Activated naive CD8-positive, alpha-beta T cell treated with anti-CD3 and anti-CD28 coated beads, Interleukin-2, amount 50 U/mL, for 16 hours (primary cell): ENCODE data around the gene CHSY1.
"Not testable (repeated sequence)": the region's sequence is repeated elsewhere in the genome, so short reads cannot be mapped to it uniquely, and the experiment has no call there.

Experiments
- DNase-seq: peaks from one replicate; pipeline ENCODE4 v3.0.0-alpha.2; 2020; ENCODE audit warnings: low read depth, low spot score

Gene CHSY1

DNA sequence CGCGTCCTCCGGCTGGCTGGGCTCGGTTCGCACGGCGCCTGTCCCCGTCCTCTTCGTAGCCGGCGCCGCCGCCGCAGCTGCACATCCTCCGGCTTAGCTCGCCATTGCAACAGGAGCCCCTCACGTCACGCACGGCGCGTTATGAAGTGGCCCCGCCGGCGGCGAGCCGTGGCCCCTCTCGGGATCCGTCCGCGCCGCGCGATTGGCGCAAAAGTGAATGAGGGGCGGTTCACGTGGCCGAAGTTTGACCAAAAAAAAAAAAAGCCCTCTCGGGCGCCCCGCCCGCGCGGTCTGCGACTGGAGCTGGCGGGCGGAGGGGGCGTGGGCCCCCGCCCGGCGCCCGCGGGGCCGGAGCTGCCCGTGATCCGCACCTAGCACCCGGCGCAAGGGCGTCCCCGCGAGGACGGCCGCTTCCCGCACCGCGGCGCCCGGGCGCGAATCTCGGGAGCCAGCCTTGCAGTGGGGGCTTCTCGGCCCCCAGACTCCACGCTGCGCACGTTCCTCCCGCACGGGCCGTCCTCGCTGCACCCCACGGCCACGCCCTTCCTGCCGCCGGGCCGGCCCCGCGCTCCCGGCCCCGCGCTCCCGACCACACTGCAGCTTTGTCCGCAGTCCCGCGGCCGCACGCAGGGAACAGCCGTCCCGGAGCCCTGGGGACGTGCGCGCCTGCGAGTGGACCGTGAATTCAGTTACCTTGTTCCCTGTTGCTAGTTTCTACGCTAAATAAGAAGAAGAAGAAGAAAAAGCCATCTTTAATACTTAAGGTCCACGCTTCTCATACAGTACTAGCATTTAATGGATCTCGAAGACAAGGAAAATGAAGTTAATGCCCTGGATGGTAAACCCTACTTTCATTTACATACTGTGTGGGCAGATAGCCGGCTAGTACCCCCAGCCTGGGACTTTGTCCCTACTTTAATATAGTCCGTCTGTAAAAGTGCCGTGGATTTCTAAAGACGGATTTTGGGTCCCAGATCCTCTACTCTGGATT is at the start of gene CHSY1:
Gene CHSY1 (minus strand): TSS at position 219 of the 991 bp plus-strand sequence. CDS start 592 bp downstream, outside the sequence.
- DNase-seq = peak; percentile 61

DNA sequence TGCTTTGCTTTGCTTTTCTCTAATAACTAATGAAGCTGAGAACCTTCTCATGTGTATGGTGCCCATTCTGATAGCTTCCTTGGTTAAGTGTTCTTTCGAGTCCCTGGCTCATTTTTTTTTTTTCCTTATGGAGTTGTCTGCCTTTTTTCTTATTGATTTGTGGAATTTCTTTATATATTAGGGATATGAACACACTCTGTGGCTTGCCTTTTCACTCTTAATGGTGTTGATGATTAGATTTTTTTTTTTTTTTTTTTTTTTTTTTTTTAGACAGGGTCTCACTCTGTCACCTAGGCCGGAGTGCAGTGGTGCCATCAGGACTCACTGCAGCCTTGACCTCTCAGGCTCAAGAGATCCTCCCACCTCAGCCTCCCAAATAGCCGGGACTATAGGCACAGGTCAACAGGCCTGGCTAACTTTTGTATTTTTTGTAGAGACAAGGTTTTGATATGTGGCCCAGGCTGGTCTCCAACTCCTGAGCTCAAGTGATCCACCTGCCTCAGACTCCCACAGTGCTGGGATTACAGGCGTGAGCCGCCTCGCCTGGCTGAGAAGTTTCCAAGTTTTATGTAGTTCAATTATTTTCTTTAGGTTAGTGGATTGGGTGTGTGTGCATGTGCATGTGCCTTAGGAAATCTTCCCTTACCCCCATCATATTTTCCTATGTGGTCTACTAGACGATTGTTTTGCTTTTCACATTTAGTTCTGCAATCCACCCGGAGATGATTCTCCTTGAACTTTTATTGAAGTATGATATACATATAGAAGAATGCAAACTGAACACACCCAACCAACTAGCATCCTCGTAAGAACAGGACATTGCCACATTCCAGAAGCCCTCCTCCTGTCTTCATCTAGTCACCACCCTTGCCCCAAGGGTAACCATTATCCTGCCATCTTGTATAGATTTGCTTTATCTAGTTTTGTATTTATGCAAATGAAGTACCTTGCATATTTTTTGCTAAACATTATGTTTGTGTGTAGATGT is 44.9 kb upstream of the CHSY1 start:
- DNase-seq = no peak

- DNase-seq = no peak
Measured at GRCh38 chr15:101295607-101296161, 43.8 kb upstream of the CHSY1 start.

- peak; percentile 96 for DNase-seq
Measured at GRCh38 chr15:101294731-101295606, 43.1 kb upstream of the CHSY1 start, which contains the start of gene SNRPA1. Gene SNRPA1, minus strand, starts transcription at chr15:101295248. Its CDS starts 70 bp downstream, at chr15:101295178.

DNA sequence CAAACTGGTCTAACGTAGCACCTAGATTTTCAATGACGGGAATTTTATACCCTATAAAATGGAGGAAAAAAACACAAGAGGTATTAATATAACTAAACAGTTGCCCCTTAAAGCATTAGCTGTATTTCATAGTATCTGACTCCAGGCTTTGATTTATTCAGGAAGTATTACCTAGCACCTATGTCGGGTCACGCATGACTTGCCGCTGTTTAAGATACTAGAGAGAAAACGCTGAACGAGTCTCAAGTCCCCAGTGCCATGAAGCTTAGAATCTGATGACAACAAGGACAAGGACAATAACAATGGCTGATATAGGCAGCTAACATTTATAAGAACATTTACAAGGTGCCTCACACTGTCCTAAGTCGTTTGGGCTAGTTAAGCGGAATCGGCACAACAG is 41.3 kb upstream of the CHSY1 start:
- no peak for DNase-seq

DNA sequence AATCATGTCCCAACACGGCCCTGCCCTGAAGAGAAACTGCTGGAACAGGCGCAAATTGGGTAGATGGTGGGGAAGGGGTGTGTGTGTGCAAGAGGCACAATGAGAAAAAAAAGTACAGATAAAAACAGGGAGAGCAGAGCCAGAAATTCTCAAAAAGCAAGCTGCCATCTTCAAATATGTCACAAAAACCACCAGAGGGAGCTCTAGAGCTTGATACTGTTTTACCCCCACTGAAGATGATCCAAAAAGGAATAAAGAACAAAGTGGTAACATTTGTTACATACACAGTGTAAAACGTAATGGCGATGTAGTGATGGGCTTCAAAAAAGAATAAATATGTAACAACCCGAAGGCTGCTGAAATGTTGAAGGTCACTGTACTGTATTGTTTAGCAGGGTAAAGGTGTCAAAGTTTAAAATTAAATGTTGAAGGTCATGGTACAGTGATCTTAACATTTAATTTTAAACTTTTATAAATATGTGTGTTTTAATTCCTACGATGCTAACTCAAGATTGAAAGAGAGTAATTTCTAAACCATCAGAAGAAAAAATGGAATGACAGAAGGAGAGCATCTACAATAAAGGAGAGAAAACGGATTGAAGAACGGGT is 37.2 kb upstream of the CHSY1 start:
- DNase-seq = no peak

DNA sequence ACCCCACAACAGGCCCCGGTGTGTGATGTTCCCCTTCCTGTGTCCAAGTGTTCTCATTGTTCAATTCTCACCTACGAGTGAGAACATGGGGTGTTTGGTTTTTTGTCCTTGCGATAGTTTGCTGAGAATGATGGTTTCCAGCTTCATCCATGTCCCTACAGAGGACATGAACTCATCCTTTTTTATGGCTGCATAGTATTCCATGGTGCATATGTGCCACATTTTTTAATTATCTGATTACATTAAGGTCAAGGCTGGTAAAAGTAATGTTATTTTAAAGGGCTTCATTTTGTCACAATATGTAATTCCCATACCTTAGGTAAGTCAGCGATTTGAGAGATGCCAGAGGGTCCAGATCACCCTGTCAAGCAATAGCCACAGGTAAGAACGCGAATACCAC is 35.5 kb upstream of the CHSY1 start:
- DNase-seq = not testable (repeated sequence)

- DNase-seq = no peak
Measured at GRCh38 chr15:101286471-101287114, 34.7 kb upstream of the CHSY1 start.

- no peak for DNase-seq
Measured at GRCh38 chr15:101283931-101284330, 32.1 kb upstream of the CHSY1 start.

GRCh38 chr15:101280007-101280406 is 28.2 kb upstream of the CHSY1 start:
- DNase-seq = no peak

DNA sequence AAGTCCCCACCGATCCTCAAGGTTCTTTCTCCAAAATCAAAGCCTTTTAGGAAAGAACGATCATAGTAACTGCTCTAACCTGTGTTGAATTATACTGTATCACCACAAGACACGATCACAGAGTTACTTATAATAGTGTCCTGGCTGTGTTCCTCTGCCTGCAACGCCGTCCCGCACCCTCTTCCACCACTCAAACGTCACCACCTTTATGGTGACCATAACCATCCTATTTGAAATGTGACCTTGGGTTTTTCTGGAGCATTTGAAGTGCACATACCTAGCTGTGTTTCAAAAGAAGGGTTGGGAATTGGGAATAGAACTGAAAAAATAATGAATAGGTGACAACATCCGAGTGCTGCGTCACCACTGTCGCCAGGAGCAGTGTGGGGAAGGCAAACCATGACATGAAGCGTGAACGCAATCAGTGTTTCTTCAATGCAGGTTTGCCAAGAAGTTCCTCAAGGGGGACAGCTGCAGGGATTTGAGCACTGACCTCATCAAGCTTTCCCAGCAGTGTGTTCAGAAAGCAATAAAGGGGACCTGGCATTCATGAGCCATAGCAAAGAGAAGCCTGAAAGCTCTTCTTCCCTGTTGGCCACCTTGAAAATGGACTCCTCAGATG is 26.2 kb upstream of the CHSY1 start:
- no peak for DNase-seq

DNA sequence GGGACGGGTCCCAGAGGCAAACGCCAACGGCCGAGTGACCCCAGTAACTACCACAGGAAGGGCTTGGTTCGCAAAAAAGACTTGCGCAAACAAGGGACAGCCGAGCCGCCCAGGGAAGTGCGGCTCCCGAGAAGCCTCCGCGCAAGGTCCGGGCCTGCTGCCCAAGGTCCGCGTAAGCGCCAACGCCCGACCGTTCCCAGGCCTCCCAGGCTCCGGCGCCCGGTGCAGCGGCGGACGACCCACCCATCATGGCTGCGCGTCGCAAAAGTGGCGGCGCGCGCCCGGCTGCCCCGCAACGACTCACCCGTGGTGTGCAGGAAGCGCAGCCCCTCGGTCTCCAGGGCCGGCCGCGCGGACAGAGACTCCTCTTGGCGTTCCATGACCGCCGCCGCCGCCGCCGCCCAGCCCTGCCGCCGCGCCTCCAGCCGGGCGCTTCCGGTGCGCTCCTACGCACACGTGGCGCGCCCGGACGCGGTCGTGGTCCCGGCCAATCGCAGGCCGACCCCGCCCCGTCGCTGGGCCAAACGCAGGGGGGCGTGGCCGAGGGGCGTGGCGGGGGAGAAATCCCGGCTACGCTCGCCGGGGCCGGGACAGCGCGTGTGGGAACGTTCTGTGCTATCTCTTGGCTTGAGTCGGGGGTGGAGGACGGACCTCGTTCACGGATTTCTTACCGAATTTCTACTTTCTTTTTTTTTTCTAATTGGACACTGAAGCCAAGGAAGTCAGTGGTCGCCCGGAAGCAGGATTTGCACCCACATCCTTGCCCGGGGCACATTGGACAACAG is 25.4 kb upstream of the CHSY1 start, which contains the start of gene SELENOS:
Gene SELENOS (minus strand): TSS at position 448 of the 785 bp plus-strand sequence. CDS start 68 bp downstream, at position 380.
- DNase-seq = peak; percentile 73

DNA sequence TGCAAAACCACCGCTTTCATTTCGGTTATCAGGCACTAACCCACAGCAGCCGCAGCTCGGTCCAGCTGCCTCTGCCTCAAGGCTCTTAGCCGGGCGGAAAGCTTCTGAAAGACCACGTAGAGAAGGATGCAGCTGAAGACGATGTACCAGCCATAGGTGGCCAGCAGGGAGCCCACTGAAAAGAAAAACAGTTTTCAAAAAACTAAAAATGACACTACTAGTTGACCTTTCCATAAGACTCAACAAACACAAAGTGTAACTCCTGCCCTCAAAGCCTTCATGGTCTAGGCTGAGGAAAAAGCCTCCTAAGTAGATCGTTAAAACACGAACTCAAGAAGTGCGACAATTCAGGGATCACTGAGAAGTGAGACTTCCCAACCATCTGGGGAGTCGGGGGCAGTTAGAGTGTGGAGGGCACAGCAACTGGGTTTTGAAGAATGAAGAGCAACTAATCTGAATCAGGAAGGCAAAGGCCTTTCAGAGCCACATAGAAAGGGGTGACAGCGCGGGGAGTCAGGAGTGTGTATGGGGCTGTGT is 24.7 kb upstream of the CHSY1 start:
- DNase-seq = no peak

DNA sequence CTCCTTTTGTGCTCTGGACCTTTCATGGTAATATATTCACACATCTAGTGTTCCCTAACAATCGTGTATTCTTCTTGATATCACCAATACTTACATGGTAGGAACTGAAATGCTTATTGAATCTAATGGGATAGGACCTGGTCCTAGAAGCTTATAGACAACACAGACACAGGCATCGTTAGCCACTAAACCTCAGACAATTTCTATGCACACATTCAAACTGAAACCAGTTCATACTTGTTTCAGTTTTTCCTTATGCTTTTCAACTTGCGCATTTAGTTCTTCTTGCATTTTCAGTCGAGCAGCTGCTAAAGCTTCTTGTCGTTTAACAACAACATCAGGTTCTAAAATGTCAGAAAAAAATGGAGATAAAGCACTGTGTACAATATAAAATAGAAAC is 23.2 kb upstream of the CHSY1 start:
- DNase-seq = no peak

GRCh38 chr15:101273534-101273933 is 21.7 kb upstream of the CHSY1 start:
- DNase-seq = no peak

GRCh38 chr15:101272584-101272983 is 20.7 kb upstream of the CHSY1 start:
- DNase-seq = no peak

- DNase-seq = no peak
Measured at GRCh38 chr15:101269479-101270223, 17.8 kb upstream of the CHSY1 start.
